Stimulated activated CD8-positive, alpha-beta memory T cell treated with anti-CD3 and anti-CD28 coated beads, Interleukin-12 subunit alpha, Interleukin-12 subunit beta, amount 100 ng/mL, for 1 hour (primary cell): ENCODE results near the gene AKAP8.

ENCODE experiments used
- DNase-seq: peaks from one replicate; pipeline ENCODE4 v3.0.0-alpha.2; 2020; ENCODE audit warnings: low read depth

AKAP8 gene

DNA sequence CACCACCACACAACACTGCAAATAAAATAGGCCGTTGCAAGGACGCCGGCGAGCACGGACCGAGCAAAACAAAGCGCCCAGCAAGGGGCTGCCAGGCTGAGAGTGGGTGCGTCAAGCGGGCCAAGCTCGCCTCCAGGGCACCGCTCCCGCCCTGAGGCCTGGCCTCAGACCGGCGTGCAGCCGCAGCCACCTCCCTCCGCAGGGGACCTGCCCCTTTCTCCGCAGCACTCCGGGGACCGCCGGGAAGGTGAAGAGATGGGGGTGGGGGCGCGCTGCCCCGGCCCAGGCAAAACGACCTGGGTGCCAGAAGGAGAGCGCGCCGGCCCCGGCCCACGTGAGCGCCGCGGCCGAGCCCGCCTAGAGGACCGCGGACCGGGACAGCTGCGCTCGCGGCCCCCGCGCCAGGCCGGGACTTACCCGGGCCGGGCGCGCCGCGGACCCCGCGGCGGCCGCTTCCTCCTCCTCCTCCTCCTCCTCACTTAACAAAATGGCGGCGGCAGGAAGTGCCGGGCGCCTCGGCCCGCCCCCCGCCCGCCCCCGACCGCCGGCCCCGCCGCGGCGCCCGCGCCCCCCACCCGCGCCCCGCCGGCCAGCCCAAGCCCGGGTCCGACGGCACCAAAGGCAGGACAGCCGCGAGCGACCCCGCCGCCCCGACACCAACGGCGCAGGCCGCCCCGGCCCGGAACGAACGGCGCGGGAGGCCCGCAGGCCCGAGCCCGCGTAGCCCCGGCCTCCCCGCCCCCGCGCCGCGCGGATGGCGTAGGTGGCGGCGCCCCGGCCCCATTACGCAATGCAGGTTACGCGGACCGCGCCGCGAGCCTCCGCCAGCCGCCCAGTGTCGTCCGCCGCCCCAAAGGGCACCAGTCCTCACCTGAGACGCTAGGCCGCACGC is 47.9 kb downstream of the AKAP8 start:
- DNase-seq, result peak; percentile 27

- peak; percentile 12 for DNase-seq
Measured at GRCh38 chr19:15330801-15331418, 48.7 kb downstream of the AKAP8 start.

GRCh38 chr19:15328312-15328711 is 51.3 kb downstream of the AKAP8 start:
- DNase-seq, result no peak

DNA sequence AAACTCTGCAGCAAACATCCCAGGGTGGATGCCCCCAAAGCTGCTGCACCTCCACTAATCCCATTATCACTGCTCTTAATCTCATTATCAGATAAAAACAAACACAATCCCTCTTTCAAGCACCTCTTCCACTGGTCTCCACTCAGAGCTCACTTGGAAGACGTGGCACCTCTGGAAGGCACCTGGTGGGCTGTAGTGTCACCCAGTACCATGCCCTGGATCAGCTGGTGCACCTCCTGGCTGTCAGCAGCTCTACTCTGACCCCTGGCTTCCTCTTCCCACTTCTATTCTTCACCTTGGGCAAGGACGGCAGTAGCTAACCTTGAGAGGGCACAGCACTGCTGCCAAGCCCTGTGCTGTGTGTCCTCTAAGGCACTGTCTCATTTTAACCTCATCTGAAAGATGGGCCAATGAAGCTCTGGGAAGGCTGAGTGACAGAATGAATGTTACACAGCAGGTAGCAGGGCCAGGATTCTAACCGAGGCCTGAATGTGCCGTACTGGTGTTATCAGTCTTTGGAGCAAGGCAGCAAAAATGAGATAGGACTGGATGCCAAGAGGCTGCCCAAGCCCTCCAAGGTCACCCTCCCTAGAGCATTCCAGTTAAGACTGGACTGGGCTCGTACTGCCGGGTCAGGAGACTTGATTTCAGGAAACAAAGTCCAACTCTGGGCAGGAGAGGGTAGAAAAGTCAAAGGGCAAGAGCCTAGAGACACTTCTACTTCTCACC is 54.6 kb downstream of the AKAP8 start:
- no peak for DNase-seq

DNA sequence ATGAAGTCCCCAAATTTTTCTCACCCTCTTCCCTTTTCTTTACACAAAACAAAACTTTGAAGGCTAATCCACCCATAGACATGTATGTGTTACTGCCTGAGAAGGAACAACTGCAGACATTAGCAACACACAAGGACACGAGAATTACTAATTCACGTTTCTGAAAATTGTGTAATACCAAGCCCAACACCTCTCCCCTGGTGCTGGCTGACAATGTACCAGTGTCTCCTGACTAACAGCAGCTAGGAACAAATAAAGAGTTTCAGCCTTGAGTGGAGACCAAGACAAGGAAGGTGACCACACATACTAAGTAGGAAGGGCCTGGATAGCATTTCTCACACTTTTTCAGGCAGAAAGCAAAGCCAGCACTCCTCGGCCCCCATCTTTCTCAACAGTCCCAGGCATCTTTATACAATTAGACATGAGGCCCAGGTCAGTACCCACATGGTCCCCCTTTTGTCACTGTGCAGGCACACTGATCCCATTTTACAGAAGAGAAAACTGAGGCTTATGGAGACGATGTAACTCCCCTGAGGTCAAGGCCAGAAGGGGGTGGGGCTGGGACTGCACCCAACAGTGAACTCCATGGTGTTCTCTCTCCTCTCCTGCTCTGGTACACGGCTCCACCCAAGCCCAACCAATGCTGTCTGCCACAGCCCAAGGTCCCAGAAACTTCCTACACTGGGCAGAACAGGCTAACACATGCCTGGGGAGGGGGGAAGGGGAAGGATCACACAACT is 55.9 kb downstream of the AKAP8 start:
- DNase-seq, result no peak

DNA sequence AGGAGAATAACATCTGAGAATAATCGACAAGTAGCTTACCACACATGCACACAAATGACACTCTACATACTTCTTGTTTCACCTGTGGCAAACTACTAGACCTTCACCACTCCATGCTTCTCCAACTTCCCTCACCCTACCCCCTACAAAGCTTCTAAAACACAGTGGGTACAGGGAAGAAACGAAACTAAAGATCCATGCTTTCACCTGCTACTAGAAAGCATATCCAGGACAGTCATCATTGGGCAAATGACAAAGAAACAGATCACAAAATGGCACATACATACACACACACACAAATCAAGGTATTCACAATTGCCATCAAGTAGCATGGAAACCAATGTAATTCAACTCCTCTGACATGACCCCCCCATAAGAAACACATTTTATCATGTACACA is 57.8 kb downstream of the AKAP8 start:
- no peak for DNase-seq

DNA sequence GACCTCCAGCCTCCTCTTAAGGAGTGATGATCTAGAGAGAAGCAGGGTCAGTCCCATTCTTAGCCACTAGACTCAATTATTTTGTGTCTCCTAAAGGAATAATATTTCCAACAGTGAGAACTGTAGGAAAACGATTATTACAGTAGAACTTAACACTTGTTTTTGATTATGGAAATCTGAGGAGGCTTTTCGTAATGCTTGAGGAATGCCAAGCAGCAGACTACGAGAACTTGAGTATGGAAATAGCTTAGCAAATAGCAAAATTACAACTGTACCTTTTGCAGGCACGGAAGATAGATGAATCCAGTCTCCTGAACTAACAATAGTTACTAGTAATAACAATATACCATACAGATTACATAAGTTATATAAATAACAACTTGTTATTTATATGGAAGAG is 59.5 kb downstream of the AKAP8 start:
- DNase-seq, result no peak

- DNase-seq, result no peak
Measured at GRCh38 chr19:15318241-15318691, 61.3 kb downstream of the AKAP8 start.

DNA sequence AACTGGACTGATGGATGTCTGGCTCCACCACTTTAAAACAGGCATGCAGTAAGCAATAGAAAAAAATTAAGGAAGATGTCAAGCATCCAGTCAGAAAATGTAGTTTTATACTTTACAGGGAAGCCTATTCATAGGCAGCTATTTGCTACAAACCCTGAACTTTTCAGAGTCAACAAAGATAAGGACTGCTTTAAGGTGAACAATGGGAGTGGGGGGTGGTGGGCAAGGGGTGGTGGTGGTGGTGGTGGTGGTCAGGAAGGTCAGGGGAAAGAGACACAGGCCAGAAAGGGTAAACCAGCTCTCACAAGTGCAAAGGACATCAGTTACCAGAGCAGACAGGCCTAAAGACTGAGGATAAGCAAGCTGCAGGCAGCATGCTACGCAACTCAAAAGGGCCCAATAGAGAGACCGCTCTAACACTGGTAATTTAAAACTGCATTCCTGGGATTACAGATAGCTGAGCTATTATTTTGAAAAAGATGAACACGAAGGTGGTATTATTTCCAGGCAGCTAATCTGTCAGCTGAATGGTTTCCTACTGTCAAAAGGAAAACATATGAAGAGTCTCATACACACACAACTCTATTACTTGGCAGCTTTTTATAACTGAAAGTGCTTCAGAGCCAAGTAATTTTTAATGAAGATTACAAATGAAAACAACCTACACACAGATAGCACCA is 62.1 kb downstream of the AKAP8 start:
- no peak for DNase-seq

DNA sequence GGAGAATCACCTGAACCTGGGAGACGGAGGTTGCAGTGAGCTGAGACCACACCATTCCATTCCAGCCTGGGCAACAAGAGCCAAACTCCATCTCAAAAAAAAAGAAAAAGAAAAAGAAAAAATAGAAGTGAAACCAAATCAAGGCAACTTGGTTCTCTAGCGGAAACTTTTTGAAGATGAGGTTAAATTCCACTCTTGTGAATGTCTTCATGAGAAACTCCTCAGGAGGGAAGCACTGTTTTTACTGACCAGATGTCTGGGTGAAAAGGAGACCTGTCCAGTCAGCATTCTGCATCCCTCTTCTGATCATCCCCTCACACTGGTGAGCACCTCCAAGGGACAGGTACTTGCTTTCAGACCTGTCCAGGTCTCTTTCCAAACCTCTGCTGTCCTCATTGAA is 63.1 kb downstream of the AKAP8 start:
- DNase-seq, result no peak

DNA sequence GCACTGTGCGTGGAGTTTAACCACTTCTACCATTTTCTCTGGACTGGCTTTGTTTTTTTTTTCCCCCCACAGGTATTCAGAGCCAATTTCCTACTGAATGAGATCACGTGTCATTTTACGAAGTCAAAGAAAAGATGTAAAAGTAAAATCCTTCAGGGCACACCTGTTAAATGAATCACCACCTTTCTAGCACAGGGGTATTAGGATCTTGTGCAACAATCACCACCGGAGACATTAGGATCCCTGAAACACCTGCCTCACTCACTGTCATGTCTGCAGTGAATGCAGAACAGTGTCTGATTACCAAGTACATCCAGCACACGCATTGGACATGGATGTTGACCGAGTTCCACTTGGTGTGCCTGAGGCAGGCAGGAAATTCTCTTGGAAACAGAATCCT is 64.5 kb downstream of the AKAP8 start:
- DNase-seq, result no peak

DNA sequence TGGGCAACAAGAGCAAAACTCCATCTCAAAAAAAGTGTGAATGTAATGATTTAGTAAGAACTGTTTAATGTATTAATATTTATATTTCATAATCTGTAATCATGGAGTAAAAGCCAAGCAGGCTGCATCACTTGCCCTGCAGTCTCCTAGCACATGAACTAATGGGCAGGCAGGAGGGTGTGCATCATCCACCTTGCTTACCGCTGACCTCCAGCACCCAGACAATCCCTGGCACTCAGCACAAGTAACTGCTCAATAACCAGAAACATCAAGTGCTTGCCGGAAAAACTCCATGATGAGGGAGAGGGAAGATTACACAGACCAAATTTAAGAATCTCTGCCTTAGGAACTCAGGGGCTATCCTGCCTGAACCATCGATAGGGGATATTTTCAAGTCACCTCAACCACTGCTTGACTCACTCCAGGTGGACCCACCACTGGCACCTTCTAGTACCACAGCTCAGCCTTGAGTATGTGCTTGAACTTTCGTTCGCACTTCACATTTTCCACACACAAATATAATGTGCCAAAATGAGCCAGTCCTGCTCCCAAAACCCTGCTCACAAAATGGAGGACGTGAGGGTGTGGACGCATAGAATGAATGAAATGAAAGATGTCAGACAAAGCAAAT is 65.8 kb downstream of the AKAP8 start:
- DNase-seq, result no peak

DNA sequence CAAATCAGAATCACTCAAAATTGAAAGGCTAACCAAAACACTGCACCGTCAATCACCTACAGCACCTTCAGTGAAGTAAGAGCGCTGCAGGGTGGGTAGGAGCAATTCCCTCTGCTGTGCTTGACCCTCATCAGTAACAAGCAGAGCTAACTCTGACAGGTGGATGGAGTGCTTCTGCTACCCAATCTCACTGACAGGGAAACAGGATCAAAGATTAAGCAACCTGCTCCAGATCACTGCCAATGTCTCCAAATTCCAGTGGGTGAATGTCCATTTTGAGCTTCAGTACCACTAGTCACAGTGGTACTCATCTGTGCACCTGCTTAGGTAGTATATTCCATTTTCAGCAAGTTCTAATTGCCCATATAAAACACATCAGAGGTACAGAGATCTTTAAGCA is 72.4 kb downstream of the AKAP8 start:
- DNase-seq, result no peak

DNA sequence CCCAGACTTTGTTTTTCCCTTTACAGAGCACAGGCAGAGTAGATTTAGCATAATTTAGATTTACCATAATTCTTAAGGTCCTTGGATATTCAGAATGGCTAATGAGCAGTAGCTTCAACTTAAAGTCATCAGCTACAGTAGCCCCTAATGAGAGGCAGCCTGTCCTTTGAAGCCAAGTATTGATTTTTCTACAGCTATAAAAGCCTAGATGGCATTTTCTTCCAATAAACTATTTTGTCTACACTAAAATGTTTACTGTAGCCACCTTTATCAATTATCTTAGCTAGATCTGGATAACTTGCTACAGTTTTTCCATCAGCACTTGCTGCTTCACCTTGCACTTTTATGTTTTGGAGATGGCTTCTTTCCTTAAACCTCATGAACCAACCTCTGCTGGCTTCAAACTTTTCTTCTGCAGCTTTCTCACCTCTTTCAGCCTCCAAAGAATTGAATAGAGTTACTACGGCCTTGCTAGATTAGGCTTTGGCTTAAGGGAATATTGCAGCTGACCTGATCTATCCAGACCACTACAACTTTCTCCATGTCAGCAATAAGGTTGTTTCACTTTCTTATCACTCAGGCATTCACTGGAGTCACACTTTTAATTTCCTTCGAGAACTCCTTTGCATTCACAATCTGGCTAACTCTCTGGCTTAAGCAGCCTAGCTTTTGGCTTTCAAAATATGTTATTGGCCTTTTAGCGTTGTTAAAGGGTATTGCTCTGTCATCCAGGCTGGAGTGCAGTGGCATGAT is 73.8 kb downstream of the AKAP8 start:
- no peak for DNase-seq

GRCh38 chr19:15304140-15304705 is 75.4 kb downstream of the AKAP8 start:
- no peak for DNase-seq
